SK-N-SH treated with all-trans-retinoic acid at 6 μM for 48 hours (cell line): ENCODE measurements around the gene IL1RN.

Experiments used
- ATAC-seq: fragments of 200-7000 bp; cut with Tn5 transposase; 3 replicates; pipeline ENCODE4 v1.9.1; 2020; ENCODE audit warnings: mild to moderate bottlenecking, moderate library complexity
- ARNTL ChIP-seq: fragments of 450-650 bp; formaldehyde crosslinking; IDR thresholded peaks from 2 replicates; pipeline ENCODE4 v1.5.0; 2020; ENCODE audit warnings: low read depth, mild to moderate bottlenecking, moderate library complexity, borderline replicate concordance
- BACH2 ChIP-seq: fragments of 250-450 bp; sonication (Bioruptor Pico); IDR thresholded peaks from 2 replicates; pipeline ENCODE4 v1.9.0; 2021; ENCODE audit warnings: mild to moderate bottlenecking, borderline replicate concordance
- CREB5 ChIP-seq: fragments of 250-450 bp; sonication (Bioruptor Pico); IDR thresholded peaks from 2 replicates; pipeline ENCODE4 v1.5.1; 2020; ENCODE audit warnings: low read depth, mild to moderate bottlenecking, moderate library complexity
- CSDC2 ChIP-seq: fragments of 250-450 bp; sonication (Bioruptor Pico); IDR thresholded peaks from 2 replicates; pipeline ENCODE4 v1.5.0; 2020; ENCODE audit warnings: mild to moderate bottlenecking, moderate library complexity
- CSRNP3 ChIP-seq: fragments of 250-450 bp; sonication (Bioruptor Pico); IDR thresholded peaks from 2 replicates; pipeline ENCODE4 v1.5.1; 2021; ENCODE audit warnings: mild to moderate bottlenecking, moderate library complexity
- ESRRG ChIP-seq: fragments of 250-450 bp; sonication (Bioruptor Pico); IDR thresholded peaks from 2 replicates; pipeline ENCODE4 v1.6.1; 2021; ENCODE audit warnings: mild to moderate bottlenecking
- GLIS3 ChIP-seq: fragments of 250-450 bp; sonication (Bioruptor Pico); IDR thresholded peaks from 2 replicates; pipeline ENCODE4 v1.5.0; 2020; ENCODE audit warnings: mild to moderate bottlenecking, moderate library complexity
- ISL1 ChIP-seq: fragments of 250-450 bp; sonication (Bioruptor Pico); IDR thresholded peaks from 2 replicates; pipeline ENCODE4 v2.1.2; 2022; ENCODE audit warnings: mild to moderate bottlenecking, moderate library complexity
- PATZ1 ChIP-seq: fragments of 250-450 bp; sonication (Bioruptor Pico); IDR thresholded peaks from 2 replicates; pipeline ENCODE4 v1.8.0; 2020; ENCODE audit warnings: mild to moderate bottlenecking, moderate library complexity, borderline replicate concordance
- POU6F1 ChIP-seq: fragments of 250-450 bp; sonication (Bioruptor Pico); IDR thresholded peaks from 2 replicates; pipeline ENCODE4 v1.8.0; 2021; ENCODE audit warnings: low read depth, mild to moderate bottlenecking, moderate library complexity, borderline replicate concordance
- PPARA ChIP-seq: fragments of 250-450 bp; sonication (Bioruptor Pico); IDR thresholded peaks from 2 replicates; pipeline ENCODE4 v1.5.0; 2020; ENCODE audit warnings: mild to moderate bottlenecking, borderline replicate concordance
- RARB ChIP-seq: fragments of 250-450 bp; sonication (Bioruptor Pico); IDR thresholded peaks from 2 replicates; pipeline ENCODE4 v1.8.0; 2021; ENCODE audit warnings: mild to moderate bottlenecking, moderate library complexity
- SNAI2 ChIP-seq: fragments of 250-450 bp; sonication (Bioruptor Pico); IDR thresholded peaks from 2 replicates; pipeline ENCODE4 v1.5.0; 2020; ENCODE audit warnings: mild to moderate bottlenecking, moderate library complexity
- TCF4 ChIP-seq: fragments of 250-450 bp; sonication (Bioruptor Pico); IDR thresholded peaks from 2 replicates; pipeline ENCODE4 v1.8.0; 2021; ENCODE audit warnings: mild to moderate bottlenecking, moderate library complexity, borderline replicate concordance
- TOX ChIP-seq: fragments of 250-450 bp; sonication (Bioruptor Pico); IDR thresholded peaks from 2 replicates; pipeline ENCODE4 v1.8.0; 2021; ENCODE audit warnings: mild to moderate bottlenecking, moderate library complexity, borderline replicate concordance
- TSHZ2 ChIP-seq: fragments of 250-450 bp; sonication (Bioruptor Pico); IDR thresholded peaks from 2 replicates; pipeline ENCODE4 v1.5.0; 2020; ENCODE audit warnings: mild to moderate bottlenecking, moderate library complexity
- ZC3H10 ChIP-seq: fragments of 250-450 bp; sonication (Bioruptor Pico); IDR thresholded peaks from 2 replicates; pipeline ENCODE4 v1.5.1; 2021; ENCODE audit warnings: mild to moderate bottlenecking, moderate library complexity
- ZFP3 ChIP-seq: fragments of 250-450 bp; sonication (Bioruptor Pico); IDR thresholded peaks from 2 replicates; pipeline ENCODE4 v1.5.0; 2020; ENCODE audit warnings: mild to moderate bottlenecking, moderate library complexity
- ZFP30 ChIP-seq: fragments of 450-650 bp; formaldehyde crosslinking; IDR thresholded peaks from 2 replicates; pipeline ENCODE4 v1.5.0; 2022; ENCODE audit warnings: mild to moderate bottlenecking, moderate library complexity
- ZNF565 ChIP-seq: fragments of 450-650 bp; formaldehyde crosslinking; conservative IDR thresholded peaks from 2 replicates; pipeline ENCODE4 v1.5.0; 2020; ENCODE audit warnings: low read depth, mild to moderate bottlenecking, moderate library complexity
- ZNF70 ChIP-seq: fragments of 450-650 bp; formaldehyde crosslinking; IDR thresholded peaks from 2 replicates; pipeline ENCODE4 v1.5.0; 2020; ENCODE audit warnings: mild to moderate bottlenecking, moderate library complexity
- ZNF8 ChIP-seq: fragments of 450-650 bp; formaldehyde crosslinking; IDR thresholded peaks from 2 replicates; pipeline ENCODE4 v1.5.0; 2020; ENCODE audit warnings: mild to moderate bottlenecking, moderate library complexity

IL1RN gene

GRCh38 chr2:113077921-113078320 is 49.5 kb upstream of the IL1RN start (continued):
- TF ChIP-seq ISL1 (CRISPR knock-in tag): no peak
- TF ChIP-seq ESRRG (CRISPR knock-in tag): no peak
- TF ChIP-seq TCF4: no peak
- TF ChIP-seq TOX: no peak
- TF ChIP-seq, all 23 proteins: peak for 0

GRCh38 chr2:113078350-113078839 is 49.0 kb upstream of the IL1RN start:
- ATAC-seq: no peak
- TF ChIP-seq TOX (no peak), POU6F1 (CRISPR knock-in tag) (no peak), PPARA (CRISPR knock-in tag) (no peak), ZNF565 (CRISPR knock-in tag) (no peak), TCF4 (no peak), CREB5 (no peak), ZNF8 (CRISPR knock-in tag) (no peak), ISL1 (CRISPR knock-in tag) (no peak), ARNTL (no peak), ESRRG (CRISPR knock-in tag) (no peak), GLIS3 (no peak), CSRNP3 (CRISPR knock-in tag) (no peak), BACH2 (no peak), RARB (no peak), CSDC2 (no peak), ZNF70 (CRISPR knock-in tag) (no peak), TSHZ2 (CRISPR knock-in tag) (no peak), PATZ1 (CRISPR knock-in tag) (no peak), ZC3H10 (no peak)
- TF ChIP-seq, all 23 proteins: peak for 0

GRCh38 chr2:113079131-113079530 is 48.3 kb upstream of the IL1RN start:
- ATAC-seq: no peak
- no peak for TF ChIP-seq ZFP3
- TF ChIP-seq ZNF8 (CRISPR knock-in tag): no peak
- no peak for TF ChIP-seq ISL1 (CRISPR knock-in tag)
- TF ChIP-seq CSDC2: no peak
- TF ChIP-seq GLIS3: no peak
- no peak for TF ChIP-seq SNAI2
- TF ChIP-seq PPARA (CRISPR knock-in tag): no peak
- TF ChIP-seq PATZ1 (CRISPR knock-in tag): no peak
- TF ChIP-seq TCF4: no peak
- no peak for TF ChIP-seq ZFP30 (CRISPR knock-in tag)
- no peak for TF ChIP-seq TOX
- TF ChIP-seq CSRNP3 (CRISPR knock-in tag): no peak
- no peak for TF ChIP-seq ZNF565 (CRISPR knock-in tag)
- TF ChIP-seq ZC3H10: no peak
- no peak for TF ChIP-seq BACH2
- TF ChIP-seq RARB: no peak
- no peak for TF ChIP-seq TSHZ2 (CRISPR knock-in tag)
